ENCODE results near the gene MTHFD1L. TPM values are rescaled to one million over a fixed set of nuclear protein-coding genes. Genes with fewer than 3 reads are reported as not detected.

MTHFD1L gene
- total and polyA plus RNA-seq, 2 donors (not counting 3 experiments of a cell fraction or from before 2014, with no cell fraction given): 40.2 to 120 TPM

DNA sequence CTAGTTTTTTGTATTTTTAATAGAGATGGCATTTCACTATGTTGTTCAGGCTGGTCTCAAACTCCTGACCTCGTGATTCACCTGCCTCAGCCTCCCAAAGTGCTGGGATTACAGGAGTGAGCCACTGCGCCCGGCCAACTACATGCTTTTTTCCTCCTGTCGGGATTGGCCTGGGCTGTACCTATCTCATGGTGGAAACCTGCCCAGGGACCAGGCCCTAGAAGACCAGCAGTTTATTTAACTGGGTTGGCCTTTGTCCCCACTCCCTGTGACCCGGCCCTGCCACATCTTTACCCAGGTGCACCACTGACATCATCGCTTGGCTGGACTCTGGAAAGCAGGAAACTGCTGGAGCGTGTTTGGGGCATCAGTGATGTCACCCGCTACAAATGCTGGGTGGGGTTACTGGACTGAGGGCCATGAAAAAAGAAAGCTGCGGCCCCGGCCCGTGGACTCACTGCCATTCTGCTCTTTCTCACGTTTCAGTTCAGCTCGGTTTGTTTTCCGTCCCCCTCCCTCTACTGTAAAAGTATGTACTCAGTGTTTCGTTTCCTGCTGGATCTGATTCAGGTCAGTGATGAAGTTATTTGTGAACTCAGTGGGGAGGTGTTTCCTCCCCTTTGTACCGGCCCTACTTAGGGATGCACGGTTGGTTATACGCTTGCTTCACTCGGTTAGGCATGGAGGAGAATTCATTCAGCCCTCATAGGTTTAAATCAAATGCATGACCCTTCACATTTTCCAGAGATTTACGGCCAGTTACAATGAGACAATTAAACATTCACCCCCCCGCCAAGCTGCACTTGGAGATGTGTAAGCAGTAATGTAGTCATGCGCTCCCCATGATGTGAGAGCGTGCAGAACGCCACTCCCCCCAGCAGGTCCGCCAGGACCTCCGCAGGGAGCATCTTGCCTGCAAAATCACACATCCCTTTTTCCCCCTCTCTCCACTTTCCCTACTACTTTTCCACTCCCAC is 179.3 kb downstream of the MTHFD1L start:
- TF ChIP-seq GATA2 (IDR thresholded peaks at IDR 0.05; ENCODE audit: insufficient read depth, insufficient read length, low read depth, low read length) (peak; percentile 57), POLR2A (IDR thresholded peaks at IDR 0.05; ENCODE audit: low read depth, low read length) (peak; percentile 44), EZH2 (IDR thresholded peaks at IDR 0.05; ENCODE audit: borderline replicate concordance, low read depth, low read length, severe bottlenecking) (no peak), MYC (IDR thresholded peaks at IDR 0.05; ENCODE audit: low read depth, low read length) (no peak), JUN (IDR thresholded peaks at IDR 0.05; ENCODE audit: borderline replicate concordance, insufficient read depth, insufficient read length, low read depth) (peak; percentile 76), POLR2AphosphoS5 (IDR thresholded peaks at IDR 0.05; ENCODE audit: insufficient read depth, low read depth, low read length) (peak; percentile 95), FOS (IDR thresholded peaks at IDR 0.05; ENCODE audit: borderline replicate concordance, insufficient read depth, low read length) (peak; percentile 61)
- TF ChIP-seq, protein P1, sequence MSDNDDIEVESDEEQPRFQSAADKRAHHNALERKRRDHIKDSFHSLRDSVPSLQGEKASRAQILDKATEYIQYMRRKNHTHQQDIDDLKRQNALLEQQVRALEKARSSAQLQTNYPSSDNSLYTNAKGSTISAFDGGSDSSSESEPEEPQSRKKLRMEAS (IDR thresholded peaks at IDR 0.05; ENCODE audit: insufficient read depth, insufficient read length): no peak
- TF ChIP-seq, protein P2, sequence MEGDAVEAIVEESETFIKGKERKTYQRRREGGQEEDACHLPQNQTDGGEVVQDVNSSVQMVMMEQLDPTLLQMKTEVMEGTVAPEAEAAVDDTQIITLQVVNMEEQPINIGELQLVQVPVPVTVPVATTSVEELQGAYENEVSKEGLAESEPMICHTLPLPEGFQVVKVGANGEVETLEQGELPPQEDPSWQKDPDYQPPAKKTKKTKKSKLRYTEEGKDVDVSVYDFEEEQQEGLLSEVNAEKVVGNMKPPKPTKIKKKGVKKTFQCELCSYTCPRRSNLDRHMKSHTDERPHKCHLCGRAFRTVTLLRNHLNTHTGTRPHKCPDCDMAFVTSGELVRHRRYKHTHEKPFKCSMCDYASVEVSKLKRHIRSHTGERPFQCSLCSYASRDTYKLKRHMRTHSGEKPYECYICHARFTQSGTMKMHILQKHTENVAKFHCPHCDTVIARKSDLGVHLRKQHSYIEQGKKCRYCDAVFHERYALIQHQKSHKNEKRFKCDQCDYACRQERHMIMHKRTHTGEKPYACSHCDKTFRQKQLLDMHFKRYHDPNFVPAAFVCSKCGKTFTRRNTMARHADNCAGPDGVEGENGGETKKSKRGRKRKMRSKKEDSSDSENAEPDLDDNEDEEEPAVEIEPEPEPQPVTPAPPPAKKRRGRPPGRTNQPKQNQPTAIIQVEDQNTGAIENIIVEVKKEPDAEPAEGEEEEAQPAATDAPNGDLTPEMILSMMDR (IDR thresholded peaks at IDR 0.05; ENCODE audit: extremely low read depth in 1 of 2, insufficient read depth in 1 of 2, low read depth in 1 of 2, low read length in 2 of 2): no peak
- no peak overlapping the region for H2AFZ ChIP-seq (ENCODE audit: low read depth, low read length)
- BruUV-seq (replicated peaks): TSS peak; percentile 70
- H3K79me2 ChIP-seq (ENCODE audit: control insufficient read depth, insufficient read depth, low read length): no peaks in the 10 kb centered on the region
- H3K4me1 ChIP-seq (ENCODE audit: control insufficient read depth, extremely low read depth, insufficient read depth, low read length): peaks cover 49% of the 10 kb centered on the region
- H3K9me1 ChIP-seq (replicated peaks; ENCODE audit: control insufficient read depth, extremely low read depth, insufficient read depth, low read length): no peaks in the 10 kb centered on the region
- CTCF ChIA-PET: interaction anchor here (0.7 to 2.1 kb wide), 6 partner anchors 10 to 280 kb away, joined by 3 to 10 read pairs (median 6); no protein-coding TSS in a partner anchor
- no peak overlapping the region for H3K4me3 ChIP-seq (replicated peaks in 1 of 3; ENCODE audit: insufficient read depth in 1 of 3, low read depth in 1 of 3, low read length in 3 of 3)
- dilution Hi-C loops (cut with MboI; ENCODE audit: extremely low pct_ligation_motif_present, low sequenced_read_pairs) (no loop called here), intact Hi-C loops (cut with micrococcal nuclease) (loop anchor here (1.0 to 2.0 kb wide), 12 partner anchors 7 to 346 kb away; partner anchors contain the start of gene ZBTB2)
- peak overlapping the region; percentile 93 for H3K9ac ChIP-seq (replicated peaks; ENCODE audit: extremely low read depth, insufficient read depth, low read length)
- no peaks in the 10 kb centered on the region for H4K20me1 ChIP-seq (replicated peaks; ENCODE audit: control insufficient read depth, extremely low read depth, insufficient read depth, low read length)
- no peaks in the 10 kb centered on the region for H3K27me3 ChIP-seq (ENCODE audit: control insufficient read depth in 2 of 2, insufficient read depth in 2 of 2, low read length in 2 of 2)
- DNase-seq (ENCODE audit: low read depth, low spot score) (peak; percentile 97), FAIRE-seq (peak; percentile 92)
- H3K9me3 ChIP-seq (replicated peaks; ENCODE audit: control insufficient read depth, insufficient read depth, low read length): no peaks in the 10 kb centered on the region
- peak overlapping the region; percentile 18 for H3K4me2 ChIP-seq (ENCODE audit: insufficient read depth, low read length)
- POLR2A ChIA-PET: interaction anchor here (0.7 kb wide), 1 partner anchor 30 kb away, joined by 9 read pairs; no protein-coding TSS in a partner anchor
- H3K36me3 ChIP-seq (ENCODE audit: control insufficient read depth in 2 of 2, extremely low read depth in 1 of 2, insufficient read depth in 2 of 2, low read length in 2 of 2): peaks cover 0 to 3% of the 10 kb centered on the region in 2 experiments
- peak overlapping the region; percentile 100 for H3K27ac ChIP-seq (ENCODE audit: insufficient read depth, low read depth, low read length)
